Vagina (tissue), 2 donors: ENCODE results near the gene SYT15B.
"Not testable (repeated sequence)": the region's sequence is repeated elsewhere in the genome, so short reads cannot be mapped to it uniquely, and the experiment has no call there.

ENCODE experiments used
- CTCF ChIP-seq, 3 experiments: fragments of 450-650 bp in 2 of 3; fragments of 200-600 bp in 1 of 3; sonication (generic) in 1 of 3; IDR thresholded peaks; one replicate each; pipeline ENCODE4 v1.5.1; 2017 to 2019; ENCODE audit warnings: antibody characterized with exemption in 3 of 3, mild to moderate bottlenecking in 2 of 3, moderate library complexity in 2 of 3
- POLR2A ChIP-seq, 2 donors: fragments of 450-650 bp; IDR thresholded peaks; one replicate each; pipeline ENCODE4 v1.6.1; 2017; ENCODE audit warnings: antibody characterized with exemption in 2 of 2, mild to moderate bottlenecking in 2 of 2, moderate library complexity in 2 of 2
- POLR2AphosphoS5 ChIP-seq, 2 donors: sonication (generic); formaldehyde crosslinking; IDR thresholded peaks; one replicate each; pipeline ENCODE4 v1.9.0; 2017; ENCODE audit warnings: antibody characterized with exemption in 2 of 2, mild to moderate bottlenecking in 2 of 2, low read depth in 1 of 2; ENCODE audit not compliant: insufficient read depth in 1 of 2

DNA sequence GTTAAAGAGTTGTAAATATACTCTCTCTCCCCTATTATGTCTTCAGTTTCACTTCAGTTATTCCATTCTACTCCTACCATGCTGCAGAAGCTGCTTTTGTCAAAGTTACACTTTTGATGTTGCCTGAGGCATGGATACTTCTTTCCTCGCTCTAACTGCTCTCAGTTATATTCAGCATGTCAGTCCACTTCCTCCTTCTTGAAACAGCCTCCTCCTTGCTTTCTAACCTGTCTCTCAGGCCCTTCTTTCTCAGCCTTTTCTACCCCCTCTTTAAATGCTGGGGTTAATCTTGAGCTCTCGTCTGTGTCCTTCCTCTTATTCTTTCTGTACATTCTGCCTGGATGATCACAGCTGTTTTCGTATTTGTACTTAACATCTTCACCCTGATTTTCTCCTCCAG, 40.0 kb downstream of the SYT15B start:
- not testable (repeated sequence) for TF ChIP-seq CTCF (IDR thresholded peaks at IDR 0.05); POLR2AphosphoS5 (IDR thresholded peaks at IDR 0.05; ENCODE audit: insufficient read depth in 1 of 2, low read depth in 1 of 2); POLR2A (IDR thresholded peaks at IDR 0.05)
